Fibroblast of mammary gland (primary cell): ENCODE measurements around the gene TNP2.

ENCODE experiments used
- DNase-seq: peaks from one replicate; pipeline ENCODE4 v3.0.0-alpha.2; 2010; ENCODE audit warnings: low read depth
- H3K4me3 ChIP-seq: 2 replicates; pipeline ENCODE4 v1.5.1; 2011; ENCODE audit warnings: low read depth, mild to moderate bottlenecking, low read length, moderate library complexity; ENCODE audit not compliant: control insufficient read depth
- CTCF ChIP-seq: conservative IDR thresholded peaks from 2 replicates; pipeline ENCODE4 v1.5.1; 2011; ENCODE audit warnings: low read depth, low read length, inconsistent platforms; ENCODE audit not compliant: control insufficient read depth, insufficient read depth

Gene TNP2

GRCh38 chr16:11251525-11252481, 17.3 kb downstream of the TNP2 start:
- H3K4me3 ChIP-seq: no peak overlapping the region

DNA sequence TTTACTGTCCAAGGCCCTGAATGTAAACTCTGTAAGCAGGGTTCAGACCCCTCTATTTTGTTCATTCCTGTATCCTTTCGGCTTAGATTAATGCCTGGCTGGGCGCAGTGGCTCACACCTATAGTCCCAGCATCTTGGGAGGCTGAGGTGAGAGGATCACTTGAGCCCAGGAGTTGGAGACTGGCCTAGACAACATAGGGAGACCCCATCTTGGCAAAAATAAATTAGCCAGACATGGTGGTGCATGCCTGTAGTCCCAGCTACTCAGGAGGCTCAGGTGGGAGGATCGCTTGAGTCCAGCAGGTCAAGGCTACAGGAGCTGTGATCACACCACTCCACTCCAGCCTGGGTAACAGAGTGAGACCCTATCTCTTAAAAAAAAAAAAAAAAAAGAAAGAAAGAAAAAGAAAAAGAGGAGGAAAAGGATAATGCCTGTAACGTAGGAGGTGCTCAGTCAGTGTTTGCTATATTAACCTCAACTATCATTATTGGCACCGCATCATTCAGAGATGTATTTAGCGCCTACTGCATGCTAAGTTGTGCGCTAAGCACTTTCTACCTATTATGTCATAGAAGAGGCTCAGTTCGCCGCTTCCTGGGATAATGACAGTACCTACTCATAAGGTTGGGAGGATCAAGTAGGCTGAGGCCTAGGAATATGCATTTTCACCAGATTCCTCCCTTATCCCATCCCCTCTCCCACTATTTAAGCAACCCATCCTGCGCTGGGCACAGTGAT, 18.2 kb downstream of the TNP2 start:
- H3K4me3 ChIP-seq: no peak overlapping the region
- no peak for TF ChIP-seq CTCF
- no peak for DNase-seq

More at GRCh38 chr16:11251525-11252481, 17.3 kb downstream of the TNP2 start:
- no peak for TF ChIP-seq CTCF
- peak; percentile 70 for DNase-seq

- no peak for DNase-seq
- no peak overlapping the region for H3K4me3 ChIP-seq
- TF ChIP-seq CTCF: no peak
Measured at GRCh38 chr16:11250091-11250785, 18.9 kb downstream of the TNP2 start.

DNA sequence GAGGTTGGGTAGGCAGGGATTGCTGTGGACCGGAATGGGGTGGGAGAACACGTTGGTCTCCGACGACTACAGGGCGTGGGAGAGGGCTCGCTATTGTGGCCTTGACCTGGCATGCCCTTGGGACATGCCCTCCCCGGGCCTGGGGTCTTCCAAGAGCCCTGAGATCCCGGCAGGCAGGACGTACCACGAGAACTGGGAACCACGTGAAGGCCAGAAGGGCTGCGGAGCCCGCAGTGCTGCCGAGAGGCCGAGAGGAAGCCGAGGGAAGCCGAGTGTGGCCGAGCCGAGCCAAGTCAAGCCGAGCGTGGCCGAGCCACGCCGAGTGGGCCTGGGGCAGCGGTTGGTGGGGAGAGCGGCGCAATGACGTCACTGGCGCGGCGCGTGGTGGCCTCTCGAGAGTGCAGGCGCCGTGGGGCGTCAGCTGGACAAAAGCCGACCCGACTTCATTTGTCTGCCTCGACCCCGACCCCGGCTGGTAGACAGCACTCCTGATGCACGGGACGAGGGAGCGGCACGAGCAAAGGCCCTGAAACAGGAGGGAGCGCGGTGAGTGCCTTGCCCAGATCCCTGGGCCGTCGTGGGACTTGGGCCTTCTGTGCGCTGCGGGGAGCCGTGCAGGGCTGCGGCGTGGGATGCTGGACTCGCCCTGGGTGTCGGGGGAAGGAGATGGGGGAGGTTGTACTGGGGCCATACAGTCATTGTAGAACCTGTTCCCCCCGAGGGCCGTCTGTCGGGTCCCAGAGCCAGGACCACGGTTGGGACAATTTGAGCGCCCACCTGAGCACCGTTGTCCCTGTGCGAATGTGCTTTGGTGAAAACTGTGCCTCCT, 19.7 kb downstream of the TNP2 start:
- no peak overlapping the region for H3K4me3 ChIP-seq
- no peak for DNase-seq
- no peak for TF ChIP-seq CTCF

GRCh38 chr16:11248133-11248532, 21.0 kb downstream of the TNP2 start:
- no peak overlapping the region for H3K4me3 ChIP-seq
- no peak for TF ChIP-seq CTCF
- DNase-seq: no peak

DNA sequence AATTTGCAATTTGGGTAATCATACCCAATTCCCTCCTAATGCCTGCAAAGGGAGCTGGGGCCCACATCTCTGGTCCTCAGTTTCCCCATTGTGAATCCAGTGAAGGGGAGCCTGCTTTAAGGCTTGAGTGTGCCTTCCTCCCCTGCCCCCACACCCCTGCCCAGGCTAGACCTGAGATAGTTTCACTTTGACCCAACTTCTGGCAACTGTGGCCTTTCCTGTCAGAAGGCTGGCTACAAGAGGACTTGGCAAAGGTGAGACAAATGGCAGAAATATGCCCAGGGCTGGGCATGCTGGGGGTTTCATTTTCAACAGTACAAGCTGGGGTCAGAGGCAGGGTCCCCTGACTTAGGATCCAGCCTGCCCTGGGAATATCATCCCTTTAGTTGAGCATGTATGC, 23.1 kb downstream of the TNP2 start:
- DNase-seq: no peak
- TF ChIP-seq CTCF: no peak
- H3K4me3 ChIP-seq: no peak overlapping the region
